Nephron (organoid): ENCODE results near the gene CFDP1.

Source experiments
- H3K27ac Mint-ChIP-seq, 3 experiments: 2 replicates each; pipeline ENCODE4 v1.8.0; 2020; ENCODE audit warnings: mixed read lengths in 3 of 3, mild to moderate bottlenecking in 2 of 3, moderate library complexity in 1 of 3
- H3K27me3 Mint-ChIP-seq: 2 replicates; pipeline ENCODE4 v1.8.0; 2021; ENCODE audit warnings: low read depth, mild to moderate bottlenecking, moderate library complexity, mixed read lengths
- H3K36me3 Mint-ChIP-seq: 2 replicates; pipeline ENCODE4 v1.8.0; 2020; ENCODE audit warnings: low read depth, mixed read lengths
- H3K4me1 Mint-ChIP-seq: 2 replicates; pipeline ENCODE4 v1.8.0; 2020; ENCODE audit warnings: mixed read lengths
- H3K4me3 Mint-ChIP-seq, 3 experiments: 2 replicates each; pipeline ENCODE4 v1.8.0; 2020; ENCODE audit warnings: mild to moderate bottlenecking in 3 of 3, mixed read lengths in 3 of 3, moderate library complexity in 2 of 3
- H3K9me3 Mint-ChIP-seq: 2 replicates; pipeline ENCODE4 v1.8.0; 2020; ENCODE audit warnings: mixed read lengths
- TF ChIP-seq, protein P1 (sequence below), 3 experiments: fragments of 200-600 bp; sonication (generic); IDR thresholded peaks; one replicate each; pipeline ENCODE4 v1.5.0; 2021; ENCODE audit warnings: antibody characterized with exemption in 3 of 3; ENCODE audit not compliant: unreplicated experiment in 3 of 3

Gene CFDP1

DNA sequence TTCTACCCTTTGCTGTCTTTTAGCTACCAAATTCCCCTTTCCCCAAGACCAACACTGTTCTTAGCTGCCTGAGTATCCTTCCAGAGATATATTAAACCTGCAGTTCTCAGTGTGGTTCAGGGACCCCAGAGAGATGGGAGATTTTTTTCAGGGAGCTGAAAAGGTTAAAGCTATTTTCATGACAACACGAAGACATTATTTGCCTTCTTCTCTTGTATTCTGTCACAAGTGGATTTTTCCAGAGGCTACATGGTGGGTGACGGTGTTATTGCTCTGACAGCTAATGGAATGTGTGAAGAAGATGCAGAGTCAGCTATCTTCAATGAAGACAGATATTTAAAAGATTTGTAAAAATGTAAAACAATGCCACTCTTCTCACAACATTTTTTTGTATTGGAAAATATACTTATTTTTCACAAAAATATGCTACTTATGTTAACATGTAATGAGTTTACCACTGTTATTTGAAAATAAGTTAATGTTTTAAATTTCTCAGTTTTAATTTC is 69.0 kb downstream of the CFDP1 start:
- TF ChIP-seq, protein P1, sequence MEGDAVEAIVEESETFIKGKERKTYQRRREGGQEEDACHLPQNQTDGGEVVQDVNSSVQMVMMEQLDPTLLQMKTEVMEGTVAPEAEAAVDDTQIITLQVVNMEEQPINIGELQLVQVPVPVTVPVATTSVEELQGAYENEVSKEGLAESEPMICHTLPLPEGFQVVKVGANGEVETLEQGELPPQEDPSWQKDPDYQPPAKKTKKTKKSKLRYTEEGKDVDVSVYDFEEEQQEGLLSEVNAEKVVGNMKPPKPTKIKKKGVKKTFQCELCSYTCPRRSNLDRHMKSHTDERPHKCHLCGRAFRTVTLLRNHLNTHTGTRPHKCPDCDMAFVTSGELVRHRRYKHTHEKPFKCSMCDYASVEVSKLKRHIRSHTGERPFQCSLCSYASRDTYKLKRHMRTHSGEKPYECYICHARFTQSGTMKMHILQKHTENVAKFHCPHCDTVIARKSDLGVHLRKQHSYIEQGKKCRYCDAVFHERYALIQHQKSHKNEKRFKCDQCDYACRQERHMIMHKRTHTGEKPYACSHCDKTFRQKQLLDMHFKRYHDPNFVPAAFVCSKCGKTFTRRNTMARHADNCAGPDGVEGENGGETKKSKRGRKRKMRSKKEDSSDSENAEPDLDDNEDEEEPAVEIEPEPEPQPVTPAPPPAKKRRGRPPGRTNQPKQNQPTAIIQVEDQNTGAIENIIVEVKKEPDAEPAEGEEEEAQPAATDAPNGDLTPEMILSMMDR (IDR thresholded peaks at IDR 0.05; ENCODE audit: unreplicated experiment in 3 of 3), result no peak
- H3K4me3 Mint-ChIP-seq, result no peak overlapping the region
- H3K4me1 Mint-ChIP-seq, result peaks cover 4% of the 10 kb centered on the region
- H3K27ac Mint-ChIP-seq, result peak overlapping the region; percentile 59 to 79 (median 72)
- H3K9me3 Mint-ChIP-seq, result no peaks in the 10 kb centered on the region
- no peaks in the 10 kb centered on the region for H3K27me3 Mint-ChIP-seq
- peaks cover 30% of the 10 kb centered on the region for H3K36me3 Mint-ChIP-seq

DNA sequence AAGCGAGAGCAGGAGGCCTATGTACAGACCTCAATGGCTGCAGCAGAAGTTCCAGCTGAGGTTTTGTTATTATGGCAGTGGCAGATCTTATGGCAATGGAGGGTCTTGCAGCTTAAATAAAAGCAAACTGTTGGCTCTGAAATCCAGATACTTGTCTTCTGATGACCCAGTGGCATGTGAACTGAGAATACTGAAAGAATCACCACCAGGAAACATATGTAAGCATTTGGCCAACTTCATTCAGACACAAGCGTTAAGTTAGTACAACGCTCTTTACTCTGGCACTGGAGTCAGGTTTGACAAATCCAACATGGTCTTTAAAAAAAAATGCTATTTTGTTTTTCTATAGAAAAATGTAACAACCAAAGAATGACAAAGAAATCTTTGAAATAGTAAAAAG is 70.5 kb downstream of the CFDP1 start:
- no peaks in the 10 kb centered on the region for H3K27me3 Mint-ChIP-seq
- TF ChIP-seq, protein P1 (IDR thresholded peaks at IDR 0.05; ENCODE audit: unreplicated experiment in 3 of 3), result no peak
- no peak overlapping the region for H3K4me3 Mint-ChIP-seq
- peaks cover 6% of the 10 kb centered on the region for H3K4me1 Mint-ChIP-seq
- no peaks in the 10 kb centered on the region for H3K9me3 Mint-ChIP-seq
- peaks cover 30% of the 10 kb centered on the region for H3K36me3 Mint-ChIP-seq
- peak overlapping the region in 1 of 3 experiments; percentile 39 for H3K27ac Mint-ChIP-seq

DNA sequence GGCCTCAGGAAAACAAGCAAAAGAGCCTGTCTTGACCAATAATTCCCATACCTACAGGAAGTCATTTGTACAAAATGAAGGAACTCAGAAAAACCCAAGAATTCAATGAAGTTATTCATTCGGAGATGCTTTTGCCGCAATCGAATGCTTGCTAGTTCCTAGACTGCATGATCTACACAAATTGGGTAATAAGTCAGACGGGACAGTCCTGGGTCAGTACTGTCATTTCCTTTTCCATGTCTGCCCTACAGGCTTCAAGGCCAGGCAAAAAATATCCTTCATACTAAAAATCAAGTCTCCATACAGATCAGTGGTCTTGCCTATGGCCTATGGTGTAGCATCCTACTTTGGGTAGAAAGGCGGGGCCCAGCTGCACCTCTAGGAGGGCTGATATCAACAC is 71.4 kb downstream of the CFDP1 start:
- H3K36me3 Mint-ChIP-seq, result peaks cover 31% of the 10 kb centered on the region
- no peak overlapping the region for H3K4me3 Mint-ChIP-seq
- H3K27me3 Mint-ChIP-seq, result no peaks in the 10 kb centered on the region
- TF ChIP-seq, protein P1 (IDR thresholded peaks at IDR 0.05; ENCODE audit: unreplicated experiment in 3 of 3), result no peak
- H3K9me3 Mint-ChIP-seq, result no peaks in the 10 kb centered on the region
- no peak overlapping the region for H3K27ac Mint-ChIP-seq
- peaks cover 11% of the 10 kb centered on the region for H3K4me1 Mint-ChIP-seq

DNA sequence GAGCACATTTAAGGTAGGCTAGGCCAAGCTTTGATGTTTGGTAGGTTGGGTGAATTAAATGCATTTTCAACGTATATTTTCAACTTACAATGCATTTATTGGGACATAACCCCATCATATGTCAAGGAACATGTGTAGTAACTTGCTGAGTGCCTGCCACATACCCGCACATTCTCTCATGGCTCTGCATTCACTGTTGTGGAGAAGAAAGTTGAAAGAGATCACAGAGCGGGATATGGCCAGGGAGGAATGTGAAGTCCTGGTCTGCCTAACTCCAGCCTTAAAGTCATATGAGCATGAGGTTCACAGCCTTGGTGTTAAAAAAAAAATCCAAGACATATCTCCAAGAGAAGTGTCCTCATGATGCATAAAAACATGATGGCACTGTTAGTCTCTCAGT is 79.1 kb downstream of the CFDP1 start:
- TF ChIP-seq, protein P1 (IDR thresholded peaks at IDR 0.05; ENCODE audit: unreplicated experiment in 3 of 3), result no peak
- H3K4me1 Mint-ChIP-seq, result peaks cover 7% of the 10 kb centered on the region
- H3K9me3 Mint-ChIP-seq, result no peaks in the 10 kb centered on the region
- no peak overlapping the region for H3K27ac Mint-ChIP-seq
- peaks cover 34% of the 10 kb centered on the region for H3K36me3 Mint-ChIP-seq
- H3K27me3 Mint-ChIP-seq, result no peaks in the 10 kb centered on the region
- H3K4me3 Mint-ChIP-seq, result no peak overlapping the region

DNA sequence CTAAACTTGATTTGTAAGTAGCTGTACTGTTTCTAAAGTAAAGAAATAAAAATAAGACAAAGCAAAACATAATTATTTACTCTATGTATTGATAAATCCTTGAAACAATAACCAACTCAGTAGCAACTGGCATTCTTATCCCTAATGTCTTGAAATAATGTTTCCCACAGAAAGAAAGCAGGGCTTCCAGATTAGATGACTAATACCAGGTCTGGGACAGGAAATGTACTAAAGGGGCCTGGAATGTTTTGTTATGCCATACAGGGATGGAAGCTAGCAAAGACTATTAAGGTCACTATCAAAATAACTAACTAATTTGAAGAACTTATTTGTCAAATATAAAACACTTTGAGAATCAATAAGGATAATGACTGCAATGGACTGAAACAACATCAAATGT is 82.1 kb downstream of the CFDP1 start:
- TF ChIP-seq, protein P1 (IDR thresholded peaks at IDR 0.05; ENCODE audit: unreplicated experiment in 3 of 3), result no peak
- no peaks in the 10 kb centered on the region for H3K27me3 Mint-ChIP-seq
- H3K4me3 Mint-ChIP-seq, result no peak overlapping the region
- H3K4me1 Mint-ChIP-seq, result no peaks in the 10 kb centered on the region
- H3K27ac Mint-ChIP-seq, result no peak overlapping the region
- H3K36me3 Mint-ChIP-seq, result peaks cover 35% of the 10 kb centered on the region
- H3K9me3 Mint-ChIP-seq, result no peaks in the 10 kb centered on the region

DNA sequence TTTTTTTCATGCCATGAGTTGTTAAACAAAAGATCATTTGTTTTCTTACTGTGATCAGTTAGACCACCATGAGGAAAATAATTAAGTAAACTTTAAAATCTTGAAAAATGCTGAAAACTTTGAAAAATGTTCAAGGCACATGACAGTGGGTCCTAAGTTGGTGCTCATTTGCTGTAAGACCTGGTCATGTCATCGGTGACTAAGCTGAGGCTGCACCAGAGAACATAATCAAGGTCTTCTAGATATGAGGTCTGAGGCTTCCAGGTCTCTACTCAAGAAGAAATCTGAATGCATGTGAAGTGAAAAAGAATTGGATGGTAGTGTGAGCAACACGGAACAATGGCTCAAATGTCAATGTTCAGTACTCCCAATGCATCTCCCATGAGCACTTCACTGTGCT is 87.6 kb downstream of the CFDP1 start:
- TF ChIP-seq, protein P1 (IDR thresholded peaks at IDR 0.05; ENCODE audit: unreplicated experiment in 3 of 3), result no peak
- Mint-ChIP-seq H3K36me3 (peaks cover 17% of the 10 kb centered on the region), H3K4me3 (no peak overlapping the region), H3K4me1 (peaks cover 36% of the 10 kb centered on the region), H3K27ac (peak overlapping the region in 1 of 3 experiments; percentile 20), H3K9me3 (no peaks in the 10 kb centered on the region), H3K27me3 (no peaks in the 10 kb centered on the region)
